Glutamatergic neuron (in vitro differentiated cells): ENCODE results near the gene TNNC2. TPM values are rescaled to one million over a fixed set of nuclear protein-coding genes. Genes with fewer than 3 reads are reported as not detected.

Experiments
- DNase-seq: peaks from one replicate; pipeline ENCODE4 v3.0.0; 2022
- H3K27ac Mint-ChIP-seq: one replicate; pipeline ENCODE4 v1.8.0; 2020; ENCODE audit warnings: mild to moderate bottlenecking, mixed read lengths, inconsistent platforms; ENCODE audit not compliant: unreplicated experiment
- H3K27me3 Mint-ChIP-seq: one replicate; pipeline ENCODE4 v1.8.0; 2020; ENCODE audit warnings: mild to moderate bottlenecking, moderate library complexity, mixed read lengths, inconsistent platforms; ENCODE audit not compliant: unreplicated experiment
- H3K36me3 Mint-ChIP-seq: one replicate; pipeline ENCODE4 v1.8.0; 2020; ENCODE audit warnings: mild to moderate bottlenecking, mixed read lengths, inconsistent platforms; ENCODE audit not compliant: unreplicated experiment
- H3K4me1 Mint-ChIP-seq: one replicate; pipeline ENCODE4 v1.8.0; 2020; ENCODE audit warnings: mild to moderate bottlenecking, low read depth, mixed read lengths, inconsistent platforms; ENCODE audit not compliant: unreplicated experiment
- H3K4me3 Mint-ChIP-seq: one replicate; pipeline ENCODE4 v1.8.0; 2020; ENCODE audit warnings: mild to moderate bottlenecking, mixed read lengths, inconsistent platforms; ENCODE audit not compliant: unreplicated experiment
- H3K9me3 Mint-ChIP-seq: one replicate; pipeline ENCODE4 v1.8.0; 2020; ENCODE audit warnings: mild to moderate bottlenecking, moderate library complexity, mixed read lengths, inconsistent platforms; ENCODE audit not compliant: unreplicated experiment
- total RNA-seq: library from RNA; stranded (reverse); fragmentation: NEBNext Ultra II Directional; extraction: Animal tissue kit (Norgen Biotek cat#: 25700); gene quantifications from one replicate; pipeline ENCODE4 v1.2.1, GENCODE V29; 2021; ENCODE audit not compliant: unreplicated experiment
- TF ChIP-seq, protein P1 (sequence below): fragments of 200-600 bp; sonication (generic); IDR thresholded peaks from one replicate; pipeline ENCODE4 v1.5.0; 2021; ENCODE audit not compliant: partially characterized antibody, unreplicated experiment

TNNC2 gene
- total RNA-seq, 1 donor from 2014 or later = 0.64 TPM

DNA sequence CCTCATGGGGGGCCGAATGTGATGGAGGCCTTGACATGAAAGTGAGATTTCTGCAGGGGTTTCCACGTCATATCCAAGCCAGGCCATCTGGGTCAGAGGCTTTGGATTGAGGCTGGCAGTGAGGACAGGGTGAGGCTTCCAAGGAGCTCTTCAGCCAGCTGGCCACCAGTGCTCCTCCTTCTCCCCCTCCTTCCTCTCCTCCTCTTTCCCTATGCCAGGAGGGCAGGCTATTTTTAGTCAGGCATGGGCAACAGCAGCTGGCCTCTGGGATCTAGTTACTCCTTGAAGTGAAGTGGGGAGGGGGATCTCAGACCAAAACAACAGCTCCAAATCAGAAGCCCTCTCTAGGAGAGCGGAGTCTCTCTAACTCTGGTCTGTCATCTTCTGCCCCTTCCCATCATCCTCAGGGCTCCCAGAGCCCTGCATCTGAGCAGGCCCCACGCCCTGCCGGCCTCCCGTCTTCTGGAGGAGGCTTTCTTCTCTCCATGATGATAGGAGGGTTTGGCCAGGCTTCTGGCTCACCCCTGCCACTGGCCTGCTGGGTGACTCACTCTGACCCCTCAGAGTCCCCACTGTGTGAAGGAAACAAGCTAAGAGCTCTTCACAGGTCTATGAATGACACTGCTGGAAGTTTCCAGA, 612 bp downstream of the TNNC2 start:
- H3K27ac Mint-ChIP-seq = no peak overlapping the region
- peaks cover 3% of the 10 kb centered on the region for H3K9me3 Mint-ChIP-seq
- no peaks in the 10 kb centered on the region for H3K36me3 Mint-ChIP-seq
- H3K4me3 Mint-ChIP-seq = no peak overlapping the region
- peaks cover 7% of the 10 kb centered on the region for H3K27me3 Mint-ChIP-seq
- TF ChIP-seq, protein P1, sequence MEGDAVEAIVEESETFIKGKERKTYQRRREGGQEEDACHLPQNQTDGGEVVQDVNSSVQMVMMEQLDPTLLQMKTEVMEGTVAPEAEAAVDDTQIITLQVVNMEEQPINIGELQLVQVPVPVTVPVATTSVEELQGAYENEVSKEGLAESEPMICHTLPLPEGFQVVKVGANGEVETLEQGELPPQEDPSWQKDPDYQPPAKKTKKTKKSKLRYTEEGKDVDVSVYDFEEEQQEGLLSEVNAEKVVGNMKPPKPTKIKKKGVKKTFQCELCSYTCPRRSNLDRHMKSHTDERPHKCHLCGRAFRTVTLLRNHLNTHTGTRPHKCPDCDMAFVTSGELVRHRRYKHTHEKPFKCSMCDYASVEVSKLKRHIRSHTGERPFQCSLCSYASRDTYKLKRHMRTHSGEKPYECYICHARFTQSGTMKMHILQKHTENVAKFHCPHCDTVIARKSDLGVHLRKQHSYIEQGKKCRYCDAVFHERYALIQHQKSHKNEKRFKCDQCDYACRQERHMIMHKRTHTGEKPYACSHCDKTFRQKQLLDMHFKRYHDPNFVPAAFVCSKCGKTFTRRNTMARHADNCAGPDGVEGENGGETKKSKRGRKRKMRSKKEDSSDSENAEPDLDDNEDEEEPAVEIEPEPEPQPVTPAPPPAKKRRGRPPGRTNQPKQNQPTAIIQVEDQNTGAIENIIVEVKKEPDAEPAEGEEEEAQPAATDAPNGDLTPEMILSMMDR = no peak
- no peaks in the 10 kb centered on the region for H3K4me1 Mint-ChIP-seq
- no peak for DNase-seq

DNA sequence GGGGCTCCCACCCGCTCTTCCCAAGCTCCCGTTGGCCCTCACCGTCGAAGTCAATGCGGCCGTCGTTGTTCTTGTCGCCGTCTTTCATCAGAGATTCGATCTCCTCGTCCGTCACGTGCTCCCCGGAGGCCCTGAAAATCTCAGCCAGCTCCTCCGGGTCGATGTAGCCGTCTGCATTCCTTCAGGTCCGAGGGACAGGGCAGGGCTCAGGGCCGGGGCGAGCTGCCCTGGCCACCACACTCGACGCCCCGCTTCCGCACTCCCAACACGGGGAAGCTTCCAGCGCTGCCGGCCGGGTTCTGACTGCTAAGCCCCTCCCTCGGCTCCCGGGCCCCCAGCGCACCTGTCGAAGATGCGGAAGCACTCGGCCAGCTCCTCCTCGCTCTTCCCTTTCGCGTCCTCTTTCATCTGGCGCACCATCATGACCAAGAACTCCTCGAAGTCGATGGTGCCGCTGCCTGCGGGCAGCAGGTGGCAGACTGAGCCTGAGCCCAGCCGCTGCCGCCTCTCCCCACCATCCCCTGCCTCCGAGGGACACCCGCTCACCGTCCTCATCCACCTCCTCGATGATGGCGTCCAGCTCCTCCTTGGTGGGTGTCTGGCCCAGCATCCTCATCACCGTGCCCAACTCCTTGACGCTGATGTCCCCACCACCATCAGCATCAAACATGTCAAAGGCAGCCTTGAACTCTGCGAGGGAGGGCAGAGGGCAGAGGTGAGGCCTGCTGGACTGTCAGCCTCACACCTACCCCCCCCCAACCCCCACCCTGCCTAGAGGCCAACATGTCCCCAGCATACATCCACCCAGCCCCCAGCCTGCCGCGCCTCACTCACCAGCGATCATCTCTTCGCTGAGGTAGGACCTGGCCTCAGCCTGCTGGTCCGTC, 2.9 kb downstream of the TNNC2 start:
- DNase-seq = peak; percentile 45
- H3K9me3 Mint-ChIP-seq = peaks cover 3% of the 10 kb centered on the region
- H3K36me3 Mint-ChIP-seq = no peaks in the 10 kb centered on the region
- TF ChIP-seq, protein P1 = no peak
- H3K27me3 Mint-ChIP-seq = peaks cover 9% of the 10 kb centered on the region
- peak overlapping the region; percentile 49 for H3K4me3 Mint-ChIP-seq
- H3K4me1 Mint-ChIP-seq = no peaks in the 10 kb centered on the region
- no peak overlapping the region for H3K27ac Mint-ChIP-seq

- Mint-ChIP-seq H3K27me3 (peaks cover 9% of the 10 kb centered on the region), H3K9me3 (peaks cover 3% of the 10 kb centered on the region), H3K36me3 (no peaks in the 10 kb centered on the region), H3K4me1 (no peaks in the 10 kb centered on the region), H3K27ac (no peak overlapping the region), H3K4me3 (no peak overlapping the region)
- TF ChIP-seq, protein P1 = no peak
- peak; percentile 50 for DNase-seq
These were observed 4.3 kb downstream of the TNNC2 start for GRCh38 chr20:45822857-45823256.

DNA sequence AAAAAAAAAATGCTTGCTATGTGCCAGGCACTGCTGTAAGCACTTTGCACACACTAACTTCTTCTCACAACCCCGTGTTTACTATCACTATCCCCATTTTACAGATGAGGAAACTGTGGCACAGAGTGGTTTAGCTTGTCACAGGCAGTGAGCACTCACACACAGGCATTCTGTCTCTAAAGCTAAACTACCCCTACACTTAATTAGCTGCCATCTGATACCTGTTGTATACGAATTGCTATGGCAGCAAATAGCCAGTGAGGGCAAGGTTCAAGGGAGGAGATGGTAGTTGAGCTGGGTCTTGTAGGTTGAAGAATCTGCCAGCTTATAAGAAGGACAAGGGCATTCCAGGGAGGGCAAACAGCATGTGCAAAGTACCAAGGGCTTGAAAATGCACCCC, 5.2 kb downstream of the TNNC2 start:
- Mint-ChIP-seq H3K4me1 (no peaks in the 10 kb centered on the region), H3K36me3 (no peaks in the 10 kb centered on the region), H3K27ac (no peak overlapping the region)

More for the DNA sequence above, 5.2 kb downstream of the TNNC2 start:
- TF ChIP-seq, protein P1 = no peak
- H3K9me3 Mint-ChIP-seq = peaks cover 3% of the 10 kb centered on the region
- peaks cover 9% of the 10 kb centered on the region for H3K27me3 Mint-ChIP-seq
- no peak overlapping the region for H3K4me3 Mint-ChIP-seq
- DNase-seq = no peak
